Bone marrow (tissue), 2 donors: ENCODE measurements around the gene RCAN2.

Source experiments
- DNase-seq, 2 donors: peaks; one replicate each; lab custom pipeline; 2025; lab: John Stamatoyannopoulos, UW

Gene RCAN2

DNA sequence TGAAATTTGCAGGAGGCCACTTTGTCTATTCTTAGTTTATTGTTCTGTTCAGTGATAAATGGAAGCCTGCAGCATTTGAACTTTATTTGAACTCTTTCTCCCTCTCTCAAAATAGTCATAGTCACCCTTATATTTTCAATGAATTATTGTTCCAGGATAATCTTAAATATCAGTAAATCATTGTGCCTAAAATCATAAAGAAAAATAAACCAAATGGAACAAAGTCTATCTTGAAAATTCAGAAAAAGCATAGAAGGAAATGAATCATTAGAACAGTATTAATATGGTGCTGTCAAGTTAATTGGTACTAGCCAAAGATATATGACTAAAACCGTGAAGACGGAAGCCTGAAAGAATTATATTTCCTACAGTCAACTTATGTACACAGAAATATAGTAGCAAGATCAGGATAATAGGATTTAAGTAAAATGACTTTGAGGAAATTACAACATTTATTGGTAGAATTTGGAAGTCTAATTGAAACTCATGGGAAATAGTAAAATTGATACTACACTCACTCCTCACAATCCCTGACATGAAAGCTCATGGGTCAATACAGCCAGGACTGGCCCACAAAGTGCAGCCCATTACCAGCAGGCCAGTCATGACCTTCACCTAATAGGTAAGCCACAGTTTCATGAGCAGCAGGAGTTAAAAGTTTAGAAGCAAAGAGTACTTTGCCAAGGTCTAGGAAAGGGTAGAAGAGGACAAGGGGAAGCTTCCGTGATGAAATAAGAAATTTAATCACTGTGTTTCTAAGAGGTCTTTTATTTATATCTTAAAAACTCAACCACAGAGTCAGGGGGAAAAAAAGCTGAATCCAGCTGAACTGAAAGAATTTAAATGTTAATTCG lies 200.6 kb downstream of the RCAN2 start:
- DNase-seq = no peak

DNA sequence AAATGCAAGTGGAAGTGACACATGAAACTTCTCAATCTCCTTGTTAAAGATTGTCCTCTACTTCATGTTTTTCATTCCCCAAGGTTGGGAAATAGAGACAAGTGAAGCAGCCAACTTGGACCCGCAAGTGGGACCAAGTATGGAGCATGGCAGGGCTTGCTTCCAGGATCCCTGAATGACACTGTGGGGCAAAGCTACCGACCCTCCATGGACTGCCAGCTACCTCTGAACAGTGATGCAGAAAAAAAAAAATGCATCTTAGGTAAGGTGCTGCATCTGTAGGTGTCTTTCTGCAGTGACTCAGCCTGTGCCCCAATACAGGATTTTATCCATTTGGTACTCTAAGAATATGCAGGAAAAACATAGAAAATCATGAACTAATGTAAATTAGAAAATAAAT lies 201.4 kb downstream of the RCAN2 start:
- no peak for DNase-seq

DNA sequence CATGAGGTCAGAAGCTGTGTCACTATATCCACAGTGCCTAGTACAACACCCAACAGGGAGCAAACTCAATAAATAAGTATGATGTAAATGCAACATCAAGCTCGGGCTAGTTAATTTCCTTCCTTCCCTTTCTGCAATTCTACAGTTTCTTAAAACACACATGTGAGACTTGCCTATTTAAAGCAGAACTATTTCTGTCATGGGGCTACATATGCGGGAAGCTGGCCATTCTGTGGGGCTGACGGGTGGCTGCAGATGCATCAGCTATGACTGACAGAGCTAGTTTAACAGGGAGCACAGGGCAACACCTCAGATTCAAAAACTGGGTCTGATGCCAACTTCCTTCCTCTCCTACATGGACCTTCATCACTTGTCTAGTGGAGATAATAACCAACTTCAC lies 202.4 kb downstream of the RCAN2 start:
- DNase-seq = no peak

DNA sequence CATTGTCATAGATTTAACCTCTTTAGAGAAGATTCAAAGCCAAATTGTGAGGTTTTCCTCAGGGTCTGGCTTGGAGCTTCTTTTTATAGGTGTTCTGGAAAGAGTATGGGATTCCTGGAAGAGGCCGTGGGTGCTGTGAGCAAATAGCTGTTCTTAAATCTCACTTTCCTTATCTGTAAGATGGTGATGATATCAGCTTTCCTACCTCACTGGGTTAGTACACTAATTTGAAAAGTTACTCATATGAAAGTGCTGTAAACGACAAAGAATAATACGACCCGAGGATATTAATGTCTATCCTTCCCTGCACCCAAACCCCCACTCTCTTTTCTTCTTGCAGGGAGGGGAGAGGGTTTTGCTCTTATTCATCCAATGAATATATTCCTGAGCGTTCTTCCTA lies 203.6 kb downstream of the RCAN2 start:
- no peak for DNase-seq

DNA sequence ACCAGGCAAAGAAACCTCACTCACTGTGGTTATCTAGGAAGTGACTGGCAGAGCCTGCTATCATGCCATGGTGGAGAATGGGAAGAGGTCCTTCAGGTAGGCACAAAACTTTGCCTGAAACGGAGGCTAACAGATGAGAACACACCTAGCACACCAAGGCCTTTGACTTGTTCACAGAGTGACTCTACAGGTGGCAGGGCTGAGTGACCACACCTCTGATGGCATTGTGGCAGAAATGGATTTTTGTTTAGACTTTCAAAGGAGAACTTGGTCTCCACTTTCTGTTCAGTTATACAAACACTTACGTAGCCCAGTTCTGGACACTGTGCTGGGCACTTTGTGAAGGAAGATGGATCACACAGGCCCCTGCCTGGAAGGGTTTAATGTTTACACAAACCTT lies 204.2 kb downstream of the RCAN2 start:
- no peak for DNase-seq

DNA sequence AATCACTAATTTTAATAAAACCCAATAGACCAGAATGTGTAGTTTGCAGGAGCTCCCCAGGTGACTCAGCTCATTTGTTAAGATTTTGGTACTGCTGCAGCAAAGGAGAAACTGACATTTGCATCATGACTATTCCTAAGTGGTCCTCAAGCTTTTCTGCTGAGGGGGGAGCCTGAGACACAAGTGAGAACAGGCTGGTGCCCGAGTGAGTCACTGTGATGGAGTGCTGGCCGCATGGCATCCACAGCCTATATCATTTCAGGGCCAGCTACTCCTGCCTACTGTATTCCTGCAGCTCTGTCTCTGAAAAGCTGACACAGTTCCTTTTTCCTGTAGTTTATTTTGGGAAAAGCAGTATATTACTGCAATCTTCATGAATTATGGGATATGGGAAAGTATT lies 206.8 kb downstream of the RCAN2 start:
- no peak for DNase-seq

DNA sequence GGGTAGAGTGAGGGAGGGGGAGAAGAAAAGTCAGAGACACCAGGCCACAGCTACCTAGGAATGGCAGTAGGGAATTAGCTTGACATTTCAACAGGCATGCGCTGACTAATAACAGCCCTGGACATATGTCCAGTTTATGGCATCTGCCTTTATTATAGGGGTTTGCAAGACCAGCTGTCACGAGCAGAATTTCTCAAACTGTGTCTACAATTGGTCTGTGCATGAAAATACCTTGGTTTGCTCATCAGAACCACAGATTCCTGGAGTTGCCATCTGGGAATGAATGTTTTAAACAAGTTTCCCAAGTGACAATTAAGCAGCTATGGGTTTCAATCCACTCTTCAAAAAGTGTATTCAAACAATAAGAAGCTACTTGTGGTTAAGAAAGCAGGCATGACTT lies 210.1 kb downstream of the RCAN2 start:
- no peak for DNase-seq

DNA sequence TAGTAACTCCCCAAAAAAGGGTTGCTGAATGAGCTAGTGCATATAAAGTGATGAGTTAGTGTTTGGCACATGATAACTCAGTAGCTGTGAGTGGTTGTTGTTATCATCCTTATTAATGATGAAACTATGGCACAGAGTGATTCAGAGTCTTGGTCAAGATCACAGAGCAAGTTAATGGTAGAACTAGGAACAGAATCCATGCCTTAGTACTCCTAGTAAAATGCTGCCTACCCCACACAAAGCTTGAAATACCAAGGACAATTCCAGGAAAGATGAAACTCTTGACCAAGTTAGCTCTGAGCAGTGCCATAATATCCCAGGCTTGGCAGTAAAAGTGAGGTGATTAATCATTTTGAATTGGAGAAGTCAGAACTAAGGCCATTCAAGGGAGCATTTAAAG lies 211.4 kb downstream of the RCAN2 start:
- no peak for DNase-seq

DNA sequence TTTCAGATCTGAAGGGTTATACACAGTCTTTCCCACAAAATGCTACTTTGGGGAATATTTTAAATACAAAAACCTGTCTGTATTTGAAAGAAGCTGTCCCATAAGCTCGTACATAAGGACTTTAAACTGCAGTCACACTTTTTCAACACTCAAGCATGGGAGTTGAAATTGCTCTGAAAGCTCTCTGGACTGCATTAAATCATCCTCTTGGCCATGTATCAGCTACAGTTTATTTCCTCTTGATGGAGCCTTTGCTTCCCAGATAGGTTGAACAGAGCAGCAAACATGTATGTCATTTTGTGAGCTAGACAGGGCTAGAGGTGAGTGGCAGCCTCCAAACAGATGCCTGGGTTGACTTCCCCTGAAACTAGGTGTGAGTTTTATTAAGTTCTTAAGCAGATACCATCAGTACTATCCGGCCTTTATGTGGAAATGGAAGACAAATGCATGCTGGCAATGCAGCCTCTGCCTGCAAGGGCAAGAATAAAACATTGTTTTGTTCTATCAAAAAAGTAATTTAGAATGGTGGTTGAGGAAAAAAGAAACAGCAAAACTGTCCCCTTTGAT lies 214.6 kb downstream of the RCAN2 start:
- no peak for DNase-seq

DNA sequence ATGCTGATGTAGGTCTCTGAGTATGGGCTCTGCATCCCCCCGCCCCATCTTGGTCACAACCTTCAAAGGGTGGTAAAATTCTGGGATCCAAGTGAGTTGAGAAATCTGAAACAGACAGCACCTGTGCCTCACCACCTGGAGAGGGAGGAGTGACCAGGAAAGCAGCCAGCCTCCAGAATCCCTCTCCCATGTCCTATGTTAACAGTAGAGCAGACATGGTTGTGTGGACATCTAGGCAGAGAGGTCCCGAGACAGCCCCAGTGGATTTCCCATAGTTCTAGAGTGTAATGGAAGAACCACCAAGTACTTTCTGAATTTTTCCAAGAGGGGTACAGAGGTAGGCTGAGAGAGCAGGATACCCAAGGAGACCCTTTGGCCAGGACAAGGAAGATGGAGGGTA lies 216.7 kb downstream of the RCAN2 start:
- no peak for DNase-seq

DNA sequence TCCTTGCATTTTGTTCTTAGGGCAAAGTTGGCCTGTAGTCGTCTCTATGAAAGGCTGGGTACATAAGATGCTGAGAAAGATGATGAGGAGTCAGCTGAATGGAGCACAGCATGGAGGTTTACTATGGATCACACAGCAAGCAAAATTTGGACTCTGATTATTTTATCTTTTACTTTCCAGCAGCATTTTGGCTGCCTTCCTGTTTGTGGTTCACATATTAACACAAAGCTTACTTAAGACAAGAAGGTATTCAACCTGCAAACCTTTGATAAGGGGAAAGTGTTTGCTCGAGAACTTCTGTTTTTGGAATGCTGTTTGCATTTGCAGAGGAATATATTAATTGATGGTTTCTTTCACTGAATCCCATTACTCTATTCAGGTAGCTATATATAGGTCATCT lies 217.3 kb downstream of the RCAN2 start:
- DNase-seq = no peak

DNA sequence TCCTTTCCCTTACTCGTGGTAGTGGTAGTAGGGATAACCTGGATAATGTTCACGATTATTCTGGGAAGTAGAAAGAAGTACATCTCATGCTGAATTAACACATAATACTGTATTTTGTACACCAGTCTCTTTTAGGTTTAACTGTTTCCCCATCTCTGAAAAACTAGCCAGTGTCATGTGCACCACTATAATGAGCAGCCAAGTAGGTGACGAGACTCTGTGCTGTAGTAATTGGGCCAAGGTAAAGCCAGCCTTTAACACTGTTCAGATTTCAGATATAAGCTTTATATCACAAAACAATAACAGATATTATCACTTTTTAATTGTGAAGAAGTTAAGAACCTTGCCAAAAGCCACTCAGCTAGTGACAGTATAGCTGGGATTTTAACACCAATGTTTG lies 219.5 kb downstream of the RCAN2 start:
- DNase-seq = no peak

DNA sequence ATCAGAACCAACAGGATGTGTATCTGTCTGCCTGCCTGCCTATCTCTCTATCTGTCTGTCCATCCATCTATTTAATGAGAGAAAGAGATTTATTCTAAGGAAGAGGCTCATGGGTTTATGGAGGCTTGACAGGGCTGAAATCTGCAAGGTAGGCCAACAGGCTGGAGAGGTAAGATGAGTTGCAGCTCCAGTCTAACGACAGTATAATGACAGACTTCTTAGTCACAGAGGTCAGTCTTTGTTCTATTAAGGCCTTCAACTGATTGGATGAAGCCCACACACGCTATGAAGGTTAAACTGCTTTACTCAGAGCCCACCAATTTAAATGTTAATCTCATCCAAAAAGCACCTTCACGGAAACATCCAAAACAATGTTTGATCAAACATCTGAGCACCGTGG lies 220.1 kb downstream of the RCAN2 start:
- DNase-seq = no peak

DNA sequence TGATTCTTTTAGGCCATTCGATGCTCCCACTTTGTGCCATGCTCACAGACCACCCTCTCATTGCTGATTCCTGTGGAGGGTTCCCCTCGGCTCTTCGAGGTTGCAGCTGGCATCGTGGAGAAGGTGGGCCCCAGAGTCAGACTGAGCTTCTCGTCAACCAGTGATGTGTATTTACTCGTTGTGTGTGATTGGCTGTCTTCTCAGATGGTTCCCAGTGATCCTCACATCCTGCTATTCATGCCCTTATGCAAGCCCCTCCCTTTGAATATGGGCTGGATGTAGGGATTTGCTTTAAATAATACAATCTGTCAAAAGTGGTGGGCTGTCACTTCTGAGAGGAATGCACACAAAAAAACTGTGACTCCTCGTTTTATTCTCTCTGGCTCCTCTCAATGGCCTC lies 220.9 kb downstream of the RCAN2 start:
- DNase-seq = no peak

DNA sequence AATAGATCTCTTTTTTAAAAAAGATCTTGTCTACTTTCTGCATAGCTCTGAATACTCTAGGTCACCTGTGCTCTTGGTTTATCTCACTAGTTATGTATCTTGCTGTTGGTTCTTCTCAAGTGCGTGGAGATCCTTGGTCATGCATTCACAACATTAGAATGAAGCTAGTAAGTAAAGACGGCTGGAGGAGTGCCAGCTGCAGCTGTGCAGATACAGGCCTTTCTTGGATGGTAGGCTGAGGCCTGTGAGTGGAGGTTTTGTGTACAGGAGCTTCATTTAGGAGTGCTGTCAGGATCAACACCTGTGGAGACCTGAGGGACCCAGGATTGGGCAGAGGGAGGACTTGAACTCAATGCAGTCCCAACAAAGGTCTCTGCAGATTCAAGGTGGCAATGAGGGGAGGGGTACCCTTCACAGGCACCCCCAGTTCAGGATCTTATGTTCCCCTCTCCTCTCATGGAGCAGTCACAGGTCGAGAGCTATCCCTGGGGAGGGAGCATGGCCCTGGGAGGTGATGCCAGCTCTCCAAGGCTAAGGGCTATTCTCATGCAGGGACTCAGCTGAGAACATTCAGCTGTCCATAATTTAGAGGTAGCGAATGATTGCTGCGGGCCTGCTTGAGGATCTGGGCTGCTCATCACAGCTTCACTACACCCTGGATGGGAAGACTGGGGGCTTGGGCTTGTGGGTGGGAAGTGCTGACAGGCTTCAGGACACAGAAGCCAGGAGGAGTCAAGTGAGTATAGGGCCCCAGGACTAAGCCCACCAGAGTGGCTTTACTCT lies 221.6 kb downstream of the RCAN2 start:
- DNase-seq = no peak

DNA sequence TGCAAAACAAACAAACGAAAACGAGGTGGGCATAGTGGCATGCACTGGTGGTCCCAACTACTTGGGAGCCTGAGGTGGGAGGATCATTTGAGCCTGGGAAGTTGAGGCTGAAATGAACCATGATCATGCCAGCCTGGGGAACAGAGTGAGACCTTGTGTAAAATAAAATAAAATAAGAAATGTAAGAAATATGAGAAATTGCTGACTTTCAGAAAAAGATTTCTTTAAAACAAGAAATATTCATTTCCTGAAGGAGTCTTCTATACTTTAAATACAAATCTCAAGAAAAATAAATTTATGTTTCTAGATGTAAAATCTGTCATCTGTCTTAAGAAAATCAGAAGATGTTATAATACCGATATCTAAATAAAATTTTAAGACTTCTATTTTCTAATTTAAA lies 223.7 kb downstream of the RCAN2 start:
- no peak for DNase-seq

DNA sequence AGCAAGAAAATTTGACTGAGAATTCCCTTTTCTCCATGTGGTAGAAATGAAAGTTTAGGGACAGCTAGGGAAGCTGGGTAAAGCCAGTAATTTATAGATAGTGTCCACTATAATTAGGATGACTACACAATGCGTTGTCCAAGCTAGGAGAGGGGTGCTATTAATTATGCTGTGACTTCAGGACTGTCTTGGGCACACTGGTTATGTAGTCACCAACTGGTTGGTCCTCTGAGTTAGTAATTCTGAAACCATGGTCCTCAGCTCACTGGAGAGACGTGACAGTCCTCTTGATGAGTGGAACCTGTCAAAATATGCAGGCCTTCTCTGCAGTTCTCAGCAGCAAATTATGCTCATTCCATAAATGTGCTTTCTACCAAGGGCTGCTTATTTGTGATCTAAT lies 225.9 kb downstream of the RCAN2 start:
- DNase-seq = no peak

DNA sequence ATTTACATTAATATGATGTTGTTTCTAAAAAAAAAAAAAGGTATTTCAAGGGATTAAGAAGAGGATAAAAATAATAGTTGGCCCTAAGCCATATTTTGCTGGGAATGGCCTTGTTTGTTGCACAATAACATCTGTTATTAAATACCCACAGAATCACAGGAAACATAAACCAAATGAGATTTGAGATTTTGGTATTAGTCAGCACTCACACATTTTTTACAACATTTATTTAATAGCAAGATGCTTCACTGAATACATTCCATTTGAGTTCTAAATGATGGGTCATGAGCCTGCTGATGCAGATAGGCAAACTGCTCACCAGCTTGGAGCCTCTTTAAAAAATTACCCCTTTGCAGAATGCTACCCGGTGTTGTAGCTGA lies 227.6 kb downstream of the RCAN2 start:
- no peak for DNase-seq

DNA sequence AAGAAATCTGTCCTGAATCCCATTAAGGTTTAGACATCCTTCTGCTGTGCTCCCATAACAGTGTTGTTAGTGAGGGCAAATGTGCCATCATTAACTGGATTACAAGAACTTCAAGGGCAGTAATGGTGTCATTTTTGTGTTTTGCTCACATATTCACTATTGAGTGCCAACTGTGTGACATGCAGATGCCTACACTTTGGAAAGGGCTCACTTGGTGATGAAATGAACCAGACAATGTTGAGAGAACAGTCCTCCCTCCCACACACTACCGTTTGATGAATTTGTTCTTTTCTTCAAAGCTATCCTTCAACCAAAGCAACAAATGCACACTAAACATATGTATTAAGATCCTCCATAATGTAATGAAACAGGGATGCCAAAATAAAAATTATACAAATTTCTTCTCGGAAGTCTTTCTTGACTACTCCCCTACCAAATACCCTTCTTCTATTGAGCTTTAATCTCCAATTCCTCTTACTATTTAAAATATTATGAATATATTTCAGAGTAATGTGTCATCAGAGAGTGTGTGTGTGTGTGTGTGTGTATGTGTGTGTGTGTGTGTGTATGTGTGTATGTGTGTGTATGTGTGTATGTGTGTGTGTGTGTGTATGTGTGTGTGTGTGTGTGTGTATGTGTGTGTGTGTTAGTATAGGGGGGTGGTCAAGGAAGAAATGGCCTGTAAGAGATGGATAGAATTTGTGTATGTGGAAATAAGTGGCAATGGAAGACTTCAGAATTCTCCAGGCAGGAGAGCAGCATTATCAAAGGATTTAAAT lies 228.1 kb downstream of the RCAN2 start:
- no peak for DNase-seq

DNA sequence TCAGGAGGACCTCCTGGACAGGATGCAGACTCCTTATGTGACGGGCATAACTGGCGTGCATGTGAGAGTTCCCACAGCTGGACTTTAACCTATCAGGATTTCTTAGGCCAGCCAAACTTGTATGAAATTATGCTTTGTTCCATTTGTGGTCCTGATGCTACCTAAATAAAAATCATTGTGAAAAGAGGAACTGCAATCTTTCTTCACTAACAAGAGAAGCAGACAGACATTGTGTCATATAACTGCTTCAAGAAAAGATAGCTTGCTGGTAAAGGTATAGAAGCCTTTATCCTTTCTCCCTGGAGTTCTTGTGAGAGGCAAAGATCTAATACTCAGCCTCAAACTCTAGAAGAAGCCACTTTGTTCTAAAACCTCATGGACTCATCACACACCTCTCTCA lies 233.0 kb downstream of the RCAN2 start:
- DNase-seq = no peak

DNA sequence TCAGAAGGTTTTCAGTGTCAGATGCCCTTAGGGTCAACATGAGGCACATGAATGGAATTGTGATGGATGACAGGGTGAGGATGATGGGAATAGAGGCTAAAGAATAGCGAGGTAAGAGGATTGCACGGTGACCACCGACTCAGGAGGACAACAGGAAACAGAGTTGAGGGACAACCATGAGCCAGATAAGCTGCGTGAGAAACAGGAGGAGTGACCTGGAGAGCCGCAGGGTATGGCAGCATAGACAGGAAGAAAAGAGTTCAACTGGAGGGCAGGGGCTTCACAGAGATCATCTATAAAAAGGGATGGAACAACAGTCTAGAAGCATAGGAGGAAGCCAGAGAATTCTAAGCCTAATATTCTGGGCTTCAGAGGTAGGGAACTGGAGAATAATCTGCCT lies 235.7 kb downstream of the RCAN2 start:
- DNase-seq = no peak

DNA sequence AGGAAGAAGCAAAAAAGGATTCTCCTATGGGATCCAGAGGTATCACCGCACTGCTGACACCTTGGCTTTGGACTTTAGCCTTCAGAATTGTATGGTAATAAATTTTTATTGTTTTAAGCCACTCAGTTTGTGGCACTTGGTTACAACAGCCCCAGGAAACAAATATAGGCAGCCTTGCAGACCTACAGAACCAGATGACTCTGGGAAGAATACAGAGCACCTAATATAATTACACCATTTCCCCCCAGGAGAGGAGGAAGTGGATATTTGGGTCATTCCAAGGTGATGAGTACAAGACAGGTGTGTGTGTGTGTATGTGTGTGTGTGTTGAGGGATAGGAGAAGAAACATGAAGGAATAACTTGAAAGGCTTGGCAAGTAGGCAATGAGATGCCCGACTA lies 236.3 kb downstream of the RCAN2 start:
- DNase-seq = no peak

DNA sequence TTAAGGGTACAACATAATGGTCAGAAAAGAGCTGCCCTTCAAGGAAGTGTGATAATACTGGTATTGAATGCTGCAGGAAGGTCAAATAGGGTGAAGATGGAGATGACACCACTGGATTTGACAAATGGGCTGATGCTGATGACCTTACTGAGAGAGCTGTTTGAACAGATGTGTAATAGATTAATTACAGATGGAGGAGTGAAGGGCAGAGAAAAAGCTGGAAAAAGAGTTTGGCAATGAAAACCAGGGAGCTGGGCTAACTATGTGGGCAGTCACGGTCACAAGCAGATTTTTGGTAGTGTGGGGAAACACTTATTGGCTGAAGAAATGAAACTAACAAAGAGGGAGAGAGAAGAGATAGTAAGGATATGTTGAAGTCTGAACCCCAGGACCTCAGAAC lies 236.9 kb downstream of the RCAN2 start:
- DNase-seq = no peak
